Activated naive CD8-positive, alpha-beta T cell treated with anti-CD3 and anti-CD28 coated beads, Interleukin-2, amount 10 ng/mL, durations not matched to agents 7 days and 5 days (primary cell): ENCODE results near the gene ABCA10. TPM values are rescaled to one million over a fixed set of nuclear protein-coding genes. Genes with fewer than 3 reads are reported as not detected.

Experiments
- ATAC-seq: fragments of 150-1000 bp; cut with Tn5 transposase; one replicate; pipeline ENCODE4 v1.10.0; 2021; ENCODE audit warnings: low read depth, moderate library complexity
- POLR2A ChIA-PET: fragments of 350-600 bp; sonication (Branson Sonifier 250); formaldehyde crosslinking; loops from one replicate; lab custom pipeline; 2021; ENCODE audit warnings: antibody characterized with exemption; lab: Charles Lee
- DNase-seq: peaks from one replicate; pipeline ENCODE4 v3.0.0; 2021
- H3K27ac Mint-ChIP-seq: one replicate; pipeline ENCODE4 v1.8.0; 2022; ENCODE audit warnings: mild to moderate bottlenecking, mixed read lengths
- H3K27me3 Mint-ChIP-seq: one replicate; pipeline ENCODE4 v1.8.0; 2022; ENCODE audit warnings: mild to moderate bottlenecking, moderate library complexity, mixed read lengths
- H3K36me3 Mint-ChIP-seq: one replicate; pipeline ENCODE4 v1.8.0; 2021; ENCODE audit warnings: mild to moderate bottlenecking, mixed read lengths
- H3K4me1 Mint-ChIP-seq: one replicate; pipeline ENCODE4 v1.8.0; 2021; ENCODE audit warnings: mixed read lengths
- H3K4me3 Mint-ChIP-seq: one replicate; pipeline ENCODE4 v1.8.0; 2022; ENCODE audit warnings: mild to moderate bottlenecking, moderate library complexity, mixed read lengths
- H3K9me3 Mint-ChIP-seq: one replicate; pipeline ENCODE4 v1.8.0; 2021; ENCODE audit warnings: mixed read lengths
- total RNA-seq, 2 experiments: library from RNA; stranded (reverse); gene quantifications; one replicate each; pipeline ENCODE4 v1.2.3, GENCODE V29; 2021

ABCA10 gene
- total RNA-seq, 2 experiments from 2014 or later: 0.82 to 0.91 TPM

GRCh38 chr17:69245617-69246016 lies 17.0 kb upstream of the ABCA10 start:
- Mint-ChIP-seq H3K9me3 (no peaks in the 10 kb centered on the region), H3K27ac (no peak overlapping the region), H3K4me3 (no peak overlapping the region), H3K4me1 (no peaks in the 10 kb centered on the region), H3K36me3 (no peaks in the 10 kb centered on the region), H3K27me3 (no peaks in the 10 kb centered on the region)
- DNase-seq: no peak
- no peak for ATAC-seq
- POLR2A ChIA-PET: no interaction called here

- H3K27me3 Mint-ChIP-seq: no peaks in the 10 kb centered on the region
- ATAC-seq (no peak), DNase-seq (no peak)
- H3K4me3 Mint-ChIP-seq: no peak overlapping the region
- H3K27ac Mint-ChIP-seq: no peak overlapping the region
- H3K4me1 Mint-ChIP-seq: no peaks in the 10 kb centered on the region
- H3K36me3 Mint-ChIP-seq: no peaks in the 10 kb centered on the region
- POLR2A ChIA-PET: no interaction called here
- no peaks in the 10 kb centered on the region for H3K9me3 Mint-ChIP-seq
These were observed 11.3 kb upstream of the ABCA10 start for GRCh38 chr17:69239611-69240600.

- no peaks in the 10 kb centered on the region for H3K4me1 Mint-ChIP-seq
- DNase-seq (no peak), ATAC-seq (no peak)
- peaks cover 5% of the 10 kb centered on the region for H3K27me3 Mint-ChIP-seq
- no peak overlapping the region for H3K4me3 Mint-ChIP-seq
- H3K9me3 Mint-ChIP-seq: peaks cover 1% of the 10 kb centered on the region
- H3K27ac Mint-ChIP-seq: no peak overlapping the region
- POLR2A ChIA-PET: no interaction called here
- H3K36me3 Mint-ChIP-seq: no peaks in the 10 kb centered on the region
These were observed 8.3 kb upstream of the ABCA10 start for GRCh38 chr17:69236946-69237345.

GRCh38 chr17:69236464-69236863 lies 7.8 kb upstream of the ABCA10 start:
- no peaks in the 10 kb centered on the region for H3K4me1 Mint-ChIP-seq
- H3K27me3 Mint-ChIP-seq: peaks cover 5% of the 10 kb centered on the region
- no peak overlapping the region for H3K27ac Mint-ChIP-seq
- DNase-seq (no peak), ATAC-seq (no peak)
- peaks cover 1% of the 10 kb centered on the region for H3K9me3 Mint-ChIP-seq
- H3K4me3 Mint-ChIP-seq: no peak overlapping the region
- POLR2A ChIA-PET: no interaction called here
- H3K36me3 Mint-ChIP-seq: no peaks in the 10 kb centered on the region

GRCh38 chr17:69235338-69236058 lies 6.9 kb upstream of the ABCA10 start:
- POLR2A ChIA-PET: no interaction called here
- H3K4me1 Mint-ChIP-seq: no peaks in the 10 kb centered on the region
- DNase-seq (peak; percentile 45), ATAC-seq (peak; percentile 78)
- no peaks in the 10 kb centered on the region for H3K36me3 Mint-ChIP-seq
- no peak overlapping the region for H3K4me3 Mint-ChIP-seq
- H3K9me3 Mint-ChIP-seq: peaks cover 1% of the 10 kb centered on the region
- peaks cover 5% of the 10 kb centered on the region for H3K27me3 Mint-ChIP-seq
- no peak overlapping the region for H3K27ac Mint-ChIP-seq

GRCh38 chr17:69232650-69233049 lies 4.0 kb upstream of the ABCA10 start:
- POLR2A ChIA-PET: no interaction called here
- Mint-ChIP-seq H3K36me3 (no peaks in the 10 kb centered on the region), H3K4me3 (no peak overlapping the region), H3K27ac (no peak overlapping the region), H3K9me3 (peaks cover 1% of the 10 kb centered on the region), H3K27me3 (peaks cover 5% of the 10 kb centered on the region), H3K4me1 (no peaks in the 10 kb centered on the region)
- ATAC-seq (no peak), DNase-seq (no peak)

GRCh38 chr17:69231521-69231920 lies 2.9 kb upstream of the ABCA10 start:
- Mint-ChIP-seq H3K9me3 (peaks cover 1% of the 10 kb centered on the region), H3K27ac (no peak overlapping the region), H3K27me3 (peaks cover 5% of the 10 kb centered on the region), H3K4me3 (no peak overlapping the region), H3K4me1 (peaks cover 3% of the 10 kb centered on the region), H3K36me3 (no peaks in the 10 kb centered on the region)
- ATAC-seq (no peak), DNase-seq (no peak)
- POLR2A ChIA-PET: no interaction called here

- peaks cover 5% of the 10 kb centered on the region for H3K27me3 Mint-ChIP-seq
- no peaks in the 10 kb centered on the region for H3K36me3 Mint-ChIP-seq
- H3K4me1 Mint-ChIP-seq: peaks cover 3% of the 10 kb centered on the region
- POLR2A ChIA-PET: no interaction called here
- H3K4me3 Mint-ChIP-seq: no peak overlapping the region
- H3K9me3 Mint-ChIP-seq: peaks cover 1% of the 10 kb centered on the region
- ATAC-seq: no peak
- DNase-seq: no peak
- H3K27ac Mint-ChIP-seq: no peak overlapping the region
These were observed 2.3 kb upstream of the ABCA10 start for GRCh38 chr17:69230939-69231338.

- peaks cover 3% of the 10 kb centered on the region for H3K4me1 Mint-ChIP-seq
- peaks cover 1% of the 10 kb centered on the region for H3K9me3 Mint-ChIP-seq
- no peak overlapping the region for H3K4me3 Mint-ChIP-seq
- ATAC-seq (no peak), DNase-seq (no peak)
- no peaks in the 10 kb centered on the region for H3K36me3 Mint-ChIP-seq
- POLR2A ChIA-PET: no interaction called here
- H3K27ac Mint-ChIP-seq: no peak overlapping the region
- H3K27me3 Mint-ChIP-seq: peaks cover 2% of the 10 kb centered on the region
These were observed 606 bp downstream of the ABCA10 start for GRCh38 chr17:69228018-69228417.

- DNase-seq (no peak), ATAC-seq (no peak)
- H3K4me3 Mint-ChIP-seq: no peak overlapping the region
- H3K27me3 Mint-ChIP-seq: no peaks in the 10 kb centered on the region
- H3K9me3 Mint-ChIP-seq: no peaks in the 10 kb centered on the region
- H3K27ac Mint-ChIP-seq: no peak overlapping the region
- POLR2A ChIA-PET: no interaction called here
- H3K4me1 Mint-ChIP-seq: peaks cover 5% of the 10 kb centered on the region
- H3K36me3 Mint-ChIP-seq: no peaks in the 10 kb centered on the region
These were observed 1.1 kb downstream of the ABCA10 start for GRCh38 chr17:69227541-69227940.

- Mint-ChIP-seq H3K36me3 (no peaks in the 10 kb centered on the region), H3K27ac (no peak overlapping the region), H3K4me1 (peaks cover 5% of the 10 kb centered on the region), H3K4me3 (no peak overlapping the region), H3K27me3 (no peaks in the 10 kb centered on the region), H3K9me3 (no peaks in the 10 kb centered on the region)
- POLR2A ChIA-PET: no interaction called here
- no peak for ATAC-seq
- DNase-seq: no peak
These were observed 4.8 kb downstream of the ABCA10 start for GRCh38 chr17:69223809-69224208.

GRCh38 chr17:69222707-69223258 lies 5.8 kb downstream of the ABCA10 start:
- DNase-seq (no peak), ATAC-seq (no peak)
- Mint-ChIP-seq H3K27me3 (no peaks in the 10 kb centered on the region), H3K9me3 (no peaks in the 10 kb centered on the region), H3K4me1 (peaks cover 5% of the 10 kb centered on the region), H3K36me3 (no peaks in the 10 kb centered on the region), H3K27ac (no peak overlapping the region), H3K4me3 (no peak overlapping the region)
- POLR2A ChIA-PET: no interaction called here

GRCh38 chr17:69220098-69220497 lies 8.5 kb downstream of the ABCA10 start:
- Mint-ChIP-seq H3K27me3 (no peaks in the 10 kb centered on the region), H3K36me3 (no peaks in the 10 kb centered on the region), H3K4me3 (no peak overlapping the region), H3K9me3 (no peaks in the 10 kb centered on the region), H3K4me1 (peaks cover 1% of the 10 kb centered on the region), H3K27ac (no peak overlapping the region)
- no peak for ATAC-seq
- DNase-seq: no peak
- POLR2A ChIA-PET: no interaction called here
